GM10266 (cell line): ENCODE data around the gene CASP8AP2.
"Not testable (repeated sequence)": the region's sequence is repeated elsewhere in the genome, so short reads cannot be mapped to it uniquely, and the experiment has no call there.

Experiments
- DNase-seq: peaks from one replicate; pipeline ENCODE4 v3.0.0; 2012; ENCODE audit errors: extremely low spot score
- CTCF ChIP-seq: IDR thresholded peaks from 2 replicates; pipeline ENCODE4 v1.5.1; 2012; ENCODE audit warnings: mild to moderate bottlenecking, low read depth; ENCODE audit not compliant: control insufficient read depth, insufficient read depth; ENCODE audit errors: missing control alignments

CASP8AP2 gene

GRCh38 chr6:89819336-89820130, 10.1 kb upstream of the CASP8AP2 start, which contains the start of gene MDN1:
MDN1 (minus strand) TSS chr6:89819794; CDS start chr6:89819607, 187 bp downstream.
- no peak for TF ChIP-seq CTCF
- peak; percentile 84 for DNase-seq

- TF ChIP-seq CTCF: no peak
- no peak for DNase-seq
Measured at GRCh38 chr6:89826029-89826528, 3.6 kb upstream of the CASP8AP2 start.

- DNase-seq: not testable (repeated sequence)
Measured at GRCh38 chr6:89828475-89828987, 1.1 kb upstream of the CASP8AP2 start.

- TF ChIP-seq CTCF: no peak
- peak; percentile 10 for DNase-seq
Measured at GRCh38 chr6:89828988-89829471, 650 bp upstream of the CASP8AP2 start.

GRCh38 chr6:89830170-89830809, 610 bp downstream of the CASP8AP2 start:
- no peak for DNase-seq
- no peak for TF ChIP-seq CTCF

- no peak for TF ChIP-seq CTCF
- peak; percentile 20 for DNase-seq
Measured at GRCh38 chr6:89834884-89835792, 5.5 kb downstream of the CASP8AP2 start.

GRCh38 chr6:89836639-89837222, 7.1 kb downstream of the CASP8AP2 start:
- TF ChIP-seq CTCF: no peak
- no peak for DNase-seq
